Natural killer cell (primary cell): Measurements from ENCODE around the gene PRKN. TPM values are rescaled to one million over a fixed set of nuclear protein-coding genes. Genes with fewer than 3 reads are reported as not detected.

Experiments
- ATAC-seq, 3 donors: fragments of 150-1000 bp in 2 of 3; fragments of 200-7000 bp in 1 of 3; cut with Tn5 transposase; 1 replicate in 1 of 3; 2 replicates in 2 of 3; pipeline ENCODE4 v1.10.0; 2021; ENCODE audit warnings: mild to moderate bottlenecking in 2 of 3, moderate library complexity in 2 of 3
- DNase-seq, 2 donors: peaks; one replicate each; pipeline versions ENCODE4 v3.0.0 to v3.0.0-alpha.2; 2013 to 2021; ENCODE audit warnings: mixed read lengths in 1 of 2
- H3K27ac ChIP-seq: one replicate; pipeline ENCODE4 v1.5.1; 2013; ENCODE audit warnings: mild to moderate bottlenecking, low read length
- H3K27me3 ChIP-seq: one replicate; pipeline ENCODE4 v1.6.1; 2013; ENCODE audit warnings: low read length; ENCODE audit not compliant: control insufficient read depth, insufficient read depth
- H3K36me3 ChIP-seq: one replicate; pipeline ENCODE4 v1.6.1; 2013; ENCODE audit warnings: low read length; ENCODE audit not compliant: control insufficient read depth, insufficient read depth
- H3K4me1 ChIP-seq: one replicate; pipeline ENCODE4 v1.6.1; 2013; ENCODE audit warnings: low read length; ENCODE audit not compliant: control insufficient read depth, insufficient read depth
- H3K4me3 ChIP-seq: one replicate; pipeline ENCODE4 v1.5.1; 2013; ENCODE audit warnings: low read length
- H3K9me3 ChIP-seq: one replicate; pipeline ENCODE4 v1.6.1; 2013; ENCODE audit warnings: low read length; ENCODE audit not compliant: control insufficient read depth, insufficient read depth
- H3K27ac Mint-ChIP-seq, 2 donors: one replicate each; pipeline ENCODE4 v1.8.0; 2022; ENCODE audit warnings: mild to moderate bottlenecking in 2 of 2, mixed read lengths in 2 of 2, moderate library complexity in 1 of 2
- H3K27me3 Mint-ChIP-seq, 2 donors: one replicate each; pipeline ENCODE4 v1.8.0; 2022; ENCODE audit warnings: low read depth in 2 of 2, mixed read lengths in 2 of 2
- H3K36me3 Mint-ChIP-seq: one replicate; pipeline ENCODE4 v1.8.0; 2022; ENCODE audit warnings: mixed read lengths
- H3K4me1 Mint-ChIP-seq, 2 donors: one replicate each; pipeline ENCODE4 v1.8.0; 2022; ENCODE audit warnings: mixed read lengths in 2 of 2
- H3K4me3 Mint-ChIP-seq: one replicate; pipeline ENCODE4 v1.8.0; 2022; ENCODE audit warnings: mild to moderate bottlenecking, moderate library complexity, mixed read lengths
- H3K9me3 Mint-ChIP-seq, 2 donors: one replicate each; pipeline ENCODE4 v1.8.0; 2022; ENCODE audit warnings: mixed read lengths in 2 of 2
- WGBS: methylation state at CpG from one replicate; pipeline ENCODE4 v1.1.7; 2013; ENCODE audit warnings: missing lambda C conversion rate; ENCODE audit not compliant: insufficient coverage; 5-methylcytosine and 5-hydroxymethylcytosine counted together
- intact Hi-C: fragments of 100-400 bp; cut with micrococcal nuclease; formaldehyde crosslinking; loops from one replicate; pipeline ENCODE4 v1.14.2; 2022
- total RNA-seq, 4 donors: library from RNA; stranded (reverse); fragments of 120-200 nt in 1 of 4; gene quantifications; one replicate each; pipeline versions ENCODE4 v1.2.3 to v1.2.4, GENCODE V29; 2013 to 2022
- TF ChIP-seq, protein P1 (sequence below): fragments of 200-600 bp; IDR thresholded peaks from one replicate; pipeline ENCODE4 v1.8.0; 2022; ENCODE audit warnings: antibody characterized with exemption

Gene PRKN
- total RNA-seq, 3 donors from 2014 or later (not counting 1 experiment from before 2014, with no cell fraction given), result 1.4 to 1.9 (median 1.9) TPM

DNA sequence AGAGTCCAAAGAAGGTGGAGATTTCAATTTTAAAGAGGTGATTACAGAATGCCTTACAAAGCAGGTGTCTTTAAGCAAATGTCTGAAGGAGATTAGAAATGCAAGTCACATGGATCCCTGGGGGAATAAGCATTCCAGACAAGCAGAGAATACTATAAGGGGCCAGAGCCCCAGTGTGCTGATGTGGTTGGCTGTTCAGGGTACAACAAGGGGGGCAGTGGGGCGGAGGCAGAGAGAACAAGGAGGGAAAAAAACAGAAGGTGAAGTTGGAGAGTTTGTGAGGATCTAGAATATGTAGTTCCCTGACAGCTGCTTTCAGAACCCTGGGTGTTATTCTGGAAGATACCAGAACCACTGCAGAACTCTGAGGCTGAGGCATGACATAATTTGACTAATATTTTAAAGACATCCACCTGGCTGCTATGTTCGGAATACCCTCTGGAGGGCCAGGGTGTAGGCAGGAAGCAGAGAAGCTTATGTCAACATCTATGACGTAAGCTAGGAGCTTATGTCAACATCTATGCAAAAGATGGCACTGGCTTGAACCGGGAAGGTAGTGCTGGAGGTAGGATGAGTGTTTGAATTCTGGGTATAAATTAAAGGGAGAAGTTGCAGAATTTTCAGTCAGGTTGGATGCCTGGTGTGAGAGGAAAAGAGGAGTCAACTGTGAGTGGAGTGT lies 1177.5 kb downstream of the PRKN start:
- Mint-ChIP-seq H3K36me3 (peaks cover 12% of the 10 kb centered on the region), H3K27ac (no peak overlapping the region), H3K4me1 (no peaks in the 10 kb centered on the region), H3K4me3 (no peak overlapping the region), H3K9me3 (peaks cover 4 to 19% of the 10 kb centered on the region in 2 donors), H3K27me3 (no peaks in the 10 kb centered on the region)
- H3K36me3 ChIP-seq, result no peaks in the 10 kb centered on the region
- intact Hi-C loops, result no loop called here
- no peaks in the 10 kb centered on the region for H3K4me1 ChIP-seq
- H3K27me3 ChIP-seq, result no peaks in the 10 kb centered on the region
- TF ChIP-seq, protein P1, sequence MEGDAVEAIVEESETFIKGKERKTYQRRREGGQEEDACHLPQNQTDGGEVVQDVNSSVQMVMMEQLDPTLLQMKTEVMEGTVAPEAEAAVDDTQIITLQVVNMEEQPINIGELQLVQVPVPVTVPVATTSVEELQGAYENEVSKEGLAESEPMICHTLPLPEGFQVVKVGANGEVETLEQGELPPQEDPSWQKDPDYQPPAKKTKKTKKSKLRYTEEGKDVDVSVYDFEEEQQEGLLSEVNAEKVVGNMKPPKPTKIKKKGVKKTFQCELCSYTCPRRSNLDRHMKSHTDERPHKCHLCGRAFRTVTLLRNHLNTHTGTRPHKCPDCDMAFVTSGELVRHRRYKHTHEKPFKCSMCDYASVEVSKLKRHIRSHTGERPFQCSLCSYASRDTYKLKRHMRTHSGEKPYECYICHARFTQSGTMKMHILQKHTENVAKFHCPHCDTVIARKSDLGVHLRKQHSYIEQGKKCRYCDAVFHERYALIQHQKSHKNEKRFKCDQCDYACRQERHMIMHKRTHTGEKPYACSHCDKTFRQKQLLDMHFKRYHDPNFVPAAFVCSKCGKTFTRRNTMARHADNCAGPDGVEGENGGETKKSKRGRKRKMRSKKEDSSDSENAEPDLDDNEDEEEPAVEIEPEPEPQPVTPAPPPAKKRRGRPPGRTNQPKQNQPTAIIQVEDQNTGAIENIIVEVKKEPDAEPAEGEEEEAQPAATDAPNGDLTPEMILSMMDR, result no peak
- no peaks in the 10 kb centered on the region for H3K9me3 ChIP-seq
- ATAC-seq (no peak), DNase-seq (no peak)
- 86% methylated on average over 4 of the region's 4 CpGs for WGBS
- H3K4me3 ChIP-seq, result no peak overlapping the region
- no peak overlapping the region for H3K27ac ChIP-seq

DNA sequence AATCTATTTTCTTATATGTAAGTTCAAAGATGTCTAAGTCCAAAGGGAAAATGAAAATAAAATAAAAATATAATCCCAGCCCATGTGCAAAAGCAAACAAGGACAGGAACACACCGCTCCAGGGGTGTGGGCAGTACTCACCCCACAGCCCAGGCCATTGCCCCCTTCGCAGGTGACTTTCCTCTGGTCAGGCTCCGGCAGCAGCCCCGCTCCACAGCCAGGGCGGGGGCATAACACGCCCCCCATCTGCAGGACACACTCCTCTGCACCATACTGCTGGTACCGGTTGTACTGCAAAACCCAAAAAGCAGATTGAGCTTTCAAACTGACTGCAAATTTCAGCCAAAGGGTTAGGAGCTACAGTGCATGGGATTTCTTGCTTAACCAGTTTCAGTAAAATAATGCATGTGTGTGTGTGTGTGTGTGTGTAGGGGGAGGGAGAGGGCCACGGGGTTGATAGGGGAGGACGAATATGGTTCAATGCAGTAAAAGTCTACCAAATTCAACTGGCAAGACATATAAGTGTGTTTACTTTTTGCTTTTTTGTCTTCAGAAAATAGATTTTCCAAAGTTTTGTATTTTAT lies 1178.8 kb downstream of the PRKN start:
- TF ChIP-seq, protein P1, result no peak
- Histone ChIP-seq H3K36me3 (no peaks in the 10 kb centered on the region), H3K27me3 (no peaks in the 10 kb centered on the region), H3K9me3 (no peaks in the 10 kb centered on the region), H3K4me3 (no peak overlapping the region), H3K4me1 (no peaks in the 10 kb centered on the region), H3K27ac (no peak overlapping the region)
- Mint-ChIP-seq H3K4me3 (no peak overlapping the region), H3K9me3 (peaks cover 4 to 11% of the 10 kb centered on the region in 2 donors), H3K27me3 (no peaks in the 10 kb centered on the region), H3K4me1 (no peaks in the 10 kb centered on the region), H3K36me3 (no peaks in the 10 kb centered on the region), H3K27ac (no peak overlapping the region)
- ATAC-seq, result no peak
- DNase-seq, result no peak
- intact Hi-C loops, result no loop called here
- WGBS, result 85% methylated on average over 9 of the region's 9 CpGs

DNA sequence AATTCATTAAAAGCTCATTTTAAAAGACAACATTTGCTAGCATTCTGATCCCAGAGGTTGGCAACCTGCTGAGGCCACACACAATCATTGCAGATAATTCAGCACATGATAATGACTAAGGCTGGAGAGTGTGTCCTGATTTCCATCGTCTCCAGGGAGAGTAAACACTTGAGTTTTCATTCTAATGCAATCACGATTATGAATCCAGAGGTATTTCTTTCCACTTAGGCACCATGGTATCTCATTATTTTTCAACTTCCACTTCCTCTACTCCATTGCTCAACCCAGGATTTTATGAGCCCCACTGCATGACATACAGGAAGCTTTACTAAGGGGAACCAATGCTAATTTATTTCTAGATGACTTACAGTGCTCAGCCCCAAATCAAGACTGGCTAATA lies 1179.9 kb downstream of the PRKN start:
- no peaks in the 10 kb centered on the region for H3K9me3 ChIP-seq
- no peak for DNase-seq
- Mint-ChIP-seq H3K4me1 (no peaks in the 10 kb centered on the region), H3K36me3 (no peaks in the 10 kb centered on the region), H3K9me3 (peaks cover 0 to 8% of the 10 kb centered on the region in 2 donors), H3K27ac (no peak overlapping the region), H3K4me3 (no peak overlapping the region), H3K27me3 (no peaks in the 10 kb centered on the region)
- no peak overlapping the region for H3K4me3 ChIP-seq
- H3K4me1 ChIP-seq, result no peaks in the 10 kb centered on the region
- no peak for ATAC-seq
- no peaks in the 10 kb centered on the region for H3K27me3 ChIP-seq
- 81% methylated on average over 2 of the region's 2 CpGs for WGBS
- intact Hi-C loops, result no loop called here
- H3K27ac ChIP-seq, result no peak overlapping the region
- TF ChIP-seq, protein P1, result no peak
- H3K36me3 ChIP-seq, result no peaks in the 10 kb centered on the region
